G401 (cell line): Measurements from ENCODE around the gene DGKI. TPM values are rescaled to one million over a fixed set of nuclear protein-coding genes. Genes with fewer than 3 reads are reported as not detected.
A peak's percentile ranks its signal among the peaks of the same experiment; 100 is the strongest.

ENCODE experiments used
- DNase-seq: peaks from one replicate; pipeline ENCODE4 v3.0.0-alpha.2; 2015; ENCODE audit warnings: low spot score
- in situ Hi-C: cut with HindIII; loops from 2 replicates; pipeline ENCODE4 v1.10.0; 2016; ENCODE audit warnings: low sequenced_read_pairs, mixed read lengths
- total RNA-seq: library from RNA; depleted of rRNA; stranded (reverse); fragments of >200 nt; shearing (Covaris generic); gene quantifications from 2 replicates; pipeline ENCODE4 v1.2.3, GENCODE V29; 2014

The DGKI gene
- total RNA-seq, 1 experiment from 2014 or later = not detected

GRCh38 chr7:137590756-137591305 is 255.9 kb downstream of the DGKI start:
- DNase-seq = no peak
- in situ Hi-C loops = no loop called here

GRCh38 chr7:137590071-137590755 is 256.6 kb downstream of the DGKI start:
- in situ Hi-C loops = no loop called here
- peak; percentile 13 for DNase-seq

GRCh38 chr7:137587326-137587725 is 259.4 kb downstream of the DGKI start:
- in situ Hi-C loops = no loop called here
- no peak for DNase-seq

GRCh38 chr7:137585591-137585990 is 261.2 kb downstream of the DGKI start:
- no peak for DNase-seq
- in situ Hi-C loops = no loop called here

- in situ Hi-C loops = no loop called here
- DNase-seq = no peak
These were observed 263.6 kb downstream of the DGKI start for GRCh38 chr7:137583172-137583571.

GRCh38 chr7:137579913-137580640 is 266.7 kb downstream of the DGKI start:
- in situ Hi-C loops = no loop called here
- DNase-seq = no peak

GRCh38 chr7:137578541-137578940 is 268.2 kb downstream of the DGKI start:
- no peak for DNase-seq
- in situ Hi-C loops = no loop called here

GRCh38 chr7:137577184-137577583 is 269.6 kb downstream of the DGKI start:
- in situ Hi-C loops = no loop called here
- no peak for DNase-seq

- in situ Hi-C loops = no loop called here
- no peak for DNase-seq
These were observed 270.3 kb downstream of the DGKI start for GRCh38 chr7:137576481-137576880.

- no peak for DNase-seq
- in situ Hi-C loops = no loop called here
These were observed 272.0 kb downstream of the DGKI start for GRCh38 chr7:137574812-137575211.

GRCh38 chr7:137572056-137572784 is 274.6 kb downstream of the DGKI start:
- in situ Hi-C loops = no loop called here
- no peak for DNase-seq

- in situ Hi-C loops = no loop called here
- DNase-seq = no peak
These were observed 282.1 kb downstream of the DGKI start for GRCh38 chr7:137564677-137565076.

- in situ Hi-C loops = no loop called here
- no peak for DNase-seq
These were observed 282.8 kb downstream of the DGKI start for GRCh38 chr7:137563981-137564380.

- in situ Hi-C loops = no loop called here
- no peak for DNase-seq
These were observed 299.3 kb downstream of the DGKI start for GRCh38 chr7:137547485-137547884.

- in situ Hi-C loops = no loop called here
- DNase-seq = no peak
These were observed 300.1 kb downstream of the DGKI start for GRCh38 chr7:137546671-137547070.

GRCh38 chr7:137546009-137546408 is 300.8 kb downstream of the DGKI start:
- DNase-seq = no peak
- in situ Hi-C loops = no loop called here

GRCh38 chr7:137545059-137545716 is 301.6 kb downstream of the DGKI start:
- no peak for DNase-seq

GRCh38 chr7:137544453-137545058 is 302.2 kb downstream of the DGKI start:
- no peak for DNase-seq
- in situ Hi-C loops = no loop called here

More at GRCh38 chr7:137545059-137545716, 301.6 kb downstream of the DGKI start:
- in situ Hi-C loops = no loop called here

- in situ Hi-C loops = no loop called here
- no peak for DNase-seq
These were observed 307.6 kb downstream of the DGKI start for GRCh38 chr7:137539111-137539715.
